C4-2B (cell line): ENCODE results near the gene DIRAS1.

Source experiments
- ZFX ChIP-seq: fragments of 450-650 bp; IDR thresholded peaks from 2 replicates; pipeline ENCODE4 v1.6.1; 2017
- TF ChIP-seq, protein P1 (sequence below): fragments of 450-650 bp; conservative IDR thresholded peaks from 2 replicates; pipeline ENCODE4 v1.5.1; 2017; ENCODE audit warnings: mild to moderate bottlenecking

GRCh38 chr19:2735374-2735773 is 14.2 kb upstream of the DIRAS1 start:
- TF ChIP-seq, protein P1, sequence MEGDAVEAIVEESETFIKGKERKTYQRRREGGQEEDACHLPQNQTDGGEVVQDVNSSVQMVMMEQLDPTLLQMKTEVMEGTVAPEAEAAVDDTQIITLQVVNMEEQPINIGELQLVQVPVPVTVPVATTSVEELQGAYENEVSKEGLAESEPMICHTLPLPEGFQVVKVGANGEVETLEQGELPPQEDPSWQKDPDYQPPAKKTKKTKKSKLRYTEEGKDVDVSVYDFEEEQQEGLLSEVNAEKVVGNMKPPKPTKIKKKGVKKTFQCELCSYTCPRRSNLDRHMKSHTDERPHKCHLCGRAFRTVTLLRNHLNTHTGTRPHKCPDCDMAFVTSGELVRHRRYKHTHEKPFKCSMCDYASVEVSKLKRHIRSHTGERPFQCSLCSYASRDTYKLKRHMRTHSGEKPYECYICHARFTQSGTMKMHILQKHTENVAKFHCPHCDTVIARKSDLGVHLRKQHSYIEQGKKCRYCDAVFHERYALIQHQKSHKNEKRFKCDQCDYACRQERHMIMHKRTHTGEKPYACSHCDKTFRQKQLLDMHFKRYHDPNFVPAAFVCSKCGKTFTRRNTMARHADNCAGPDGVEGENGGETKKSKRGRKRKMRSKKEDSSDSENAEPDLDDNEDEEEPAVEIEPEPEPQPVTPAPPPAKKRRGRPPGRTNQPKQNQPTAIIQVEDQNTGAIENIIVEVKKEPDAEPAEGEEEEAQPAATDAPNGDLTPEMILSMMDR: no peak
- TF ChIP-seq ZFX: no peak
